A549 (cell line): ENCODE measurements around the gene MAP2K6. TPM values are rescaled to one million over a fixed set of nuclear protein-coding genes. Genes with fewer than 3 reads are reported as not detected.

Experiments used
- ATAC-seq, 2 experiments: fragments of 200-7000 bp in 1 of 2; fragments of >200 bp in 1 of 2; cut with Nextera tagmentation in 1 of 2; cut with Tn5 transposase in 1 of 2; 3 replicates each; pipeline versions ENCODE4 v1.8.0 to v1.9.1; 2018 to 2020; ENCODE audit warnings: mild to moderate bottlenecking in 1 of 2, moderate library complexity in 1 of 2
- CTCF ChIA-PET: fragments of 300-600 bp; sonication (Branson Sonifier 250); formaldehyde crosslinking; extraction: SDS; loops from one replicate; lab custom pipeline; 2021; ENCODE audit warnings: antibody characterized with exemption, inconsistent platforms; lab: Yijun Ruan, JAX
- POLR2A ChIA-PET: fragments of 350-600 bp; formaldehyde crosslinking; extraction: SDS; loops from one replicate; lab custom pipeline; 2021; ENCODE audit warnings: antibody characterized with exemption, inconsistent platforms; lab: Yijun Ruan, JAX
- DNase-seq, 2 experiments: peaks; one replicate each; pipeline versions ENCODE4 v3.0.0 to v3.0.0-alpha.2; 2011 to 2016; ENCODE audit warnings: low read depth in 1 of 2, low spot score in 1 of 2
- FAIRE-seq: peaks from 2 replicates; lab custom pipeline; 2011; peaks lifted over from hg19 to GRCh38; lab: Jason Lieb, UNC
- H3K27ac ChIP-seq, 2 experiments: fragments of >200 bp; sonication (Bioruptor Twin); formaldehyde crosslinking; 3 replicates each; pipeline ENCODE4 v1.5.1; 2016 to 2017
- H3K4me1 ChIP-seq: fragments of >200 bp; sonication (Bioruptor Twin); formaldehyde crosslinking; 3 replicates; pipeline ENCODE4 v1.6.1; 2016
- H3K4me2 ChIP-seq: fragments of >200 bp; sonication (Bioruptor Twin); formaldehyde crosslinking; 3 replicates; pipeline ENCODE4 v1.6.1; 2016
- H3K4me3 ChIP-seq: fragments of >200 bp; sonication (Bioruptor Twin); formaldehyde crosslinking; 3 replicates; pipeline ENCODE4 v1.5.1; 2016
- H3K9me3 ChIP-seq: fragments of >200 bp; sonication (Bioruptor Twin); formaldehyde crosslinking; 3 replicates; pipeline ENCODE4 v1.6.1; 2016
- CBX2 ChIP-seq: fragments of 200-600 bp; sonication (generic); IDR thresholded peaks from 2 replicates; pipeline ENCODE4 v1.6.1; 2016; ENCODE audit warnings: low read depth, mild to moderate bottlenecking, borderline replicate concordance
- CBX8 ChIP-seq: fragments of 200-600 bp; sonication (generic); IDR thresholded peaks from 2 replicates; pipeline ENCODE4 v1.6.1; 2016
- CEBPB ChIP-seq, 2 experiments: fragments of >200 bp in 1 of 2; sonication (Bioruptor Twin) in 1 of 2; formaldehyde crosslinking in 1 of 2; IDR thresholded peaks; 2 replicates each; pipeline ENCODE4 v1.6.1; 2012 to 2016
- EHF ChIP-seq: fragments of 250-450 bp; sonication (Bioruptor Pico); IDR thresholded peaks from 2 replicates; pipeline ENCODE4 v1.5.0; 2020; ENCODE audit warnings: mild to moderate bottlenecking
- FOSB ChIP-seq: fragments of 250-450 bp; sonication (Bioruptor Pico); IDR thresholded peaks from 2 replicates; pipeline ENCODE4 v1.5.0; 2020; ENCODE audit warnings: mild to moderate bottlenecking, moderate library complexity
- HOXA7 ChIP-seq: fragments of 250-450 bp; sonication (Bioruptor Pico); IDR thresholded peaks from 2 replicates; pipeline ENCODE4 v1.5.0; 2020; ENCODE audit warnings: mild to moderate bottlenecking, moderate library complexity
- HOXB5 ChIP-seq: fragments of 250-450 bp; sonication (Bioruptor Pico); IDR thresholded peaks from 2 replicates; pipeline ENCODE4 v1.5.0; 2020; ENCODE audit warnings: mild to moderate bottlenecking, moderate library complexity
- JUN ChIP-seq, 2 experiments: fragments of >200 bp; sonication (Bioruptor Twin); formaldehyde crosslinking; IDR thresholded peaks; 2 replicates in 1 of 2; 3 replicates in 1 of 2; pipeline ENCODE4 v1.6.1; 2016 to 2017
- MAFK ChIP-seq: fragments of 450-650 bp; IDR thresholded peaks from 2 replicates; pipeline ENCODE4 v1.6.1; 2014; ENCODE audit not compliant: partially characterized antibody
- MAZ ChIP-seq: fragments of 150-350 bp; IDR thresholded peaks from 2 replicates; pipeline ENCODE4 v1.6.1; 2014; ENCODE audit warnings: antibody characterized with exemption, low read depth, low read length, borderline replicate concordance
- NPAS2 ChIP-seq: fragments of 250-450 bp; sonication (Bioruptor Pico); IDR thresholded peaks from 2 replicates; pipeline ENCODE4 v1.8.0; 2022; ENCODE audit warnings: mild to moderate bottlenecking, moderate library complexity, borderline replicate concordance
- PHF8 ChIP-seq: fragments of 200-600 bp; sonication (generic); IDR thresholded peaks from 2 replicates; pipeline ENCODE4 v1.6.1; 2016; ENCODE audit warnings: low read depth, mild to moderate bottlenecking, antibody characterized with exemption, moderate library complexity, borderline replicate concordance
- SMC3 ChIP-seq: fragments of >200 bp; sonication (Bioruptor Twin); formaldehyde crosslinking; IDR thresholded peaks from 3 replicates; pipeline ENCODE4 v1.6.1; 2018; ENCODE audit warnings: inconsistent platforms
- SREBF2 ChIP-seq: fragments of 450-650 bp; IDR thresholded peaks from 2 replicates; pipeline ENCODE4 v1.6.1; 2014; ENCODE audit warnings: mild to moderate bottlenecking, moderate library complexity
- ZFP36 ChIP-seq: fragments of 450-650 bp; IDR thresholded peaks from 2 replicates; pipeline ENCODE4 v1.6.1; 2014; ENCODE audit warnings: borderline replicate concordance; ENCODE audit not compliant: partially characterized antibody
- WGBS: methylation state at CpG from one replicate; pipeline ENCODE4 v1.1.6; 2017; ENCODE audit errors: missing lambda C conversion rate; 5-methylcytosine and 5-hydroxymethylcytosine counted together
- polyA plus RNA-seq, 4 experiments: library from polyadenylated mRNA; depleted of rRNA in 3 of 4; stranded (reverse); fragments of >200 nt; fragmentation: RNase III in 1 of 4; extraction: RNeasy Plus Mini Kit Qiagen cat#74134 plus additional on column Dnase treatment in 1 of 4; gene quantifications; 2 replicates in 3 of 4; 3 replicates in 1 of 4; pipeline ENCODE4 v1.2.3, GENCODE V29; 2011 to 2017
- TF ChIP-seq, protein P1 (sequence below): fragments of 150-350 bp; IDR thresholded peaks from 2 replicates; pipeline ENCODE4 v1.6.1; 2014; ENCODE audit warnings: low read depth, mild to moderate bottlenecking, low read length
- TF ChIP-seq, protein P2 (sequence below): fragments of >200 bp; sonication (Bioruptor Twin); formaldehyde crosslinking; IDR thresholded peaks from 2 replicates; pipeline ENCODE4 v1.6.1; 2016
- TF ChIP-seq, protein P3 (sequence below): fragments of 250-450 bp; sonication (Bioruptor Pico); IDR thresholded peaks from 2 replicates; pipeline ENCODE4 v1.5.0; 2021; ENCODE audit warnings: mild to moderate bottlenecking, moderate library complexity, borderline replicate concordance
- TF ChIP-seq, protein P4 (sequence below): fragments of >200 bp; sonication (Bioruptor Twin); formaldehyde crosslinking; IDR thresholded peaks from 3 replicates; pipeline ENCODE4 v1.5.1; 2016
- TF ChIP-seq, protein P5 (sequence below): fragments of 450-650 bp; IDR thresholded peaks from 2 replicates; pipeline ENCODE4 v1.6.1; 2014; ENCODE audit warnings: antibody characterized with exemption

The MAP2K6 gene
- polyA plus RNA-seq, 2 of the 4 experiments (the other 2 are of a cell fraction), result 20.2 to 20.7 TPM

DNA sequence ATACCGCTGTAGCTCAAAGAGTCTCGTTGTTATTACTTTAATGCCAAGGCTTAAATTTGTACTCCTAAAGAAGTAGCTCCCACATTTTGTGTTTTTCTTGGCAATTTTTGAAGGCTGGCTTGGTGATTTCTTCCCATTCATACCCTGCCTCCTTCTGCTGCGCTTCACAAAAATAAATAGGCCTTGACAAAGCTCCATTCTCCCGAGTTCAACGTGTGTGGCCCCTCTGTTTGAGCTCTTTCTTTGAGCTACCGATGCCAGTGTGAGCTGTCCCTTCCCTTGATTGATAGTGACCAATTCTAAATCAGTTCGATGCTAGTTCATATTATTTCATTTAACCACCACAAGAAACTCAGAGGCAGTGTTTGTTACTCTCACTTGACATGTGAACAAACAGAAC lies 96.8 kb downstream of the MAP2K6 start:
- CTCF ChIA-PET, result interaction anchor here (1.0 to 6.6 kb wide), 4 partner anchors 9 to 739 kb away, joined by 3 to 87 read pairs (median 6); no protein-coding TSS in a partner anchor
- ATAC-seq, result no peak
- Histone ChIP-seq H3K4me1 (no peaks in the 10 kb centered on the region), H3K4me2 (no peak overlapping the region), H3K4me3 (no peak overlapping the region), H3K9me3 (no peaks in the 10 kb centered on the region), H3K27ac (no peak overlapping the region)
- POLR2A ChIA-PET, result no interaction called here
- no peak for DNase-seq
- 69% methylated on average over 7 of the region's 7 CpGs for WGBS
- FAIRE-seq, result no peak
- TF ChIP-seq HOXA7 (CRISPR knock-in tag) (no peak), NPAS2 (CRISPR knock-in tag) (no peak), MAFK (no peak)

DNA sequence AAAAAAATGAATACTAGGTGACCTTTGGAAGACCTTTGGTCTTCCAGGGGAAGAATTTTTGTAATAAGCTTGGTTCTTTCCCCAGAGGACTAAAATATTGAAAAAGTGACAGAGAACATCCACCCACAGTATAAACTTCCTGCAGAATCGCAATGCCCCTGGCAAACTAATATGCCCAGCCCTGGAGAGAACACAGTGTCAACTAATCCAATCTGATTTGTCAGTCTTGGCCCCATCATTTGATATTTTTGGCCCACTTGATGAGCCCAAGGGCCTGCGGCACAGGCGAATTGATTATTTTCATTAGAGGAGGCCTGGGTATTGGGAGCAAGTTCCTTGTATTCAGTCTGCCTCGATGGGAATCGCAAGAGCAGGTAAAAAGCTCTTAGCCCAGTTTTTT lies 98.4 kb downstream of the MAP2K6 start:
- ChIA-PET POLR2A (no interaction called here), CTCF (interaction anchor here (0.6 to 6.6 kb wide), 4 partner anchors 11 to 20 kb away, joined by 3 to 87 read pairs (median 5); no protein-coding TSS in a partner anchor)
- ATAC-seq (no peak), DNase-seq (no peak), FAIRE-seq (no peak)
- Histone ChIP-seq H3K4me2 (no peak overlapping the region), H3K4me3 (no peak overlapping the region), H3K9me3 (no peaks in the 10 kb centered on the region), H3K27ac (no peak overlapping the region), H3K4me1 (no peaks in the 10 kb centered on the region)
- 88% methylated on average over 5 of the region's 5 CpGs for WGBS
- TF ChIP-seq FOSB (CRISPR knock-in tag), result no peak

DNA sequence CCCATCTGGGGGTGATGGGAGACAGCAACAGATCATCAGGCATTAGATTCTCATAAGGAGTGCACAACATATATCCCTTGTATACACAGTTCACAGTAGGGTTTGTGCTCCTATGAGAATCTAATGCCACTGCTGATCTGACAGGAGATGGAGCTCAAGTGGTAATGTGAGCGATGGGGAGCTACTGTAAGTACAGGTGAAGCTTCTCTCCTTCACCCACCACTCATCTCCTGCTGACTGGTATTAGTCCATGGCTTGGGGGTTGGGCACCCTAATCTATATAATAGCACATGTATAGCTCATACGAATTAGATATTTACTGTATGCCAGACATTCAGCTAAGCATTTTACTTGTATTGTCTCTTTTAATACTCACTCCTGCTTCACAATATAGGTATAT lies 101.7 kb downstream of the MAP2K6 start:
- no peak for DNase-seq
- POLR2A ChIA-PET, result no interaction called here
- no peak for ATAC-seq
- FAIRE-seq, result no peak
- CTCF ChIA-PET, result interaction anchor here (6.6 to 12.9 kb wide), 2 partner anchors 8 to 13 kb away, joined by 87 to 133 read pairs; no protein-coding TSS in a partner anchor
- H3K4me2 ChIP-seq, result no peak overlapping the region
- TF ChIP-seq ZFP36, result no peak
- TF ChIP-seq, protein P1, sequence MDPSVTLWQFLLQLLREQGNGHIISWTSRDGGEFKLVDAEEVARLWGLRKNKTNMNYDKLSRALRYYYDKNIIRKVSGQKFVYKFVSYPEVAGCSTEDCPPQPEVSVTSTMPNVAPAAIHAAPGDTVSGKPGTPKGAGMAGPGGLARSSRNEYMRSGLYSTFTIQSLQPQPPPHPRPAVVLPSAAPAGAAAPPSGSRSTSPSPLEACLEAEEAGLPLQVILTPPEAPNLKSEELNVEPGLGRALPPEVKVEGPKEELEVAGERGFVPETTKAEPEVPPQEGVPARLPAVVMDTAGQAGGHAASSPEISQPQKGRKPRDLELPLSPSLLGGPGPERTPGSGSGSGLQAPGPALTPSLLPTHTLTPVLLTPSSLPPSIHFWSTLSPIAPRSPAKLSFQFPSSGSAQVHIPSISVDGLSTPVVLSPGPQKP, result no peak
- no peak for TF ChIP-seq SMC3
- TF ChIP-seq SREBF2, result no peak
- TF ChIP-seq JUN (IDR thresholded peaks at IDR 0.05), result no peak
- TF ChIP-seq, protein P2, sequence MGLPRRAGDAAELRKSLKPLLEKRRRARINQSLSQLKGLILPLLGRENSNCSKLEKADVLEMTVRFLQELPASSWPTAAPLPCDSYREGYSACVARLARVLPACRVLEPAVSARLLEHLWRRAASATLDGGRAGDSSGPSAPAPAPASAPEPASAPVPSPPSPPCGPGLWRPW, result no peak
- TF ChIP-seq HOXA7 (CRISPR knock-in tag), result no peak
- TF ChIP-seq CBX8, result no peak
- no peak for TF ChIP-seq HOXB5 (CRISPR knock-in tag)
- no peak for TF ChIP-seq CBX2
- no peak for TF ChIP-seq MAZ
- TF ChIP-seq, protein P3, sequence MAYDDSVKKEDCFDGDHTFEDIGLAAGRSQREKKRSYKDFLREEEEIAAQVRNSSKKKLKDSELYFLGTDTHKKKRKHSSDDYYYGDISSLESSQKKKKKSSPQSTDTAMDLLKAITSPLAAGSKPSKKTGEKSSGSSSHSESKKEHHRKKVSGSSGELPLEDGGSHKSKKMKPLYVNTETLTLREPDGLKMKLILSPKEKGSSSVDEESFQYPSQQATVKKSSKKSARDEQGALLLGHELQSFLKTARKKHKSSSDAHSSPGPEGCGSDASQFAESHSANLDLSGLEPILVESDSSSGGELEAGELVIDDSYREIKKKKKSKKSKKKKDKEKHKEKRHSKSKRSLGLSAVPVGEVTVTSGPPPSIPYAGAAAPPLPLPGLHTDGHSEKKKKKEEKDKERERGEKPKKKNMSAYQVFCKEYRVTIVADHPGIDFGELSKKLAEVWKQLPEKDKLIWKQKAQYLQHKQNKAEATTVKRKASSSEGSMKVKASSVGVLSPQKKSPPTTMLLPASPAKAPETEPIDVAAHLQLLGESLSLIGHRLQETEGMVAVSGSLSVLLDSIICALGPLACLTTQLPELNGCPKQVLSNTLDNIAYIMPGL (CRISPR knock-in tag), result no peak
- no peak for TF ChIP-seq EHF (CRISPR knock-in tag)
- TF ChIP-seq, protein P4, sequence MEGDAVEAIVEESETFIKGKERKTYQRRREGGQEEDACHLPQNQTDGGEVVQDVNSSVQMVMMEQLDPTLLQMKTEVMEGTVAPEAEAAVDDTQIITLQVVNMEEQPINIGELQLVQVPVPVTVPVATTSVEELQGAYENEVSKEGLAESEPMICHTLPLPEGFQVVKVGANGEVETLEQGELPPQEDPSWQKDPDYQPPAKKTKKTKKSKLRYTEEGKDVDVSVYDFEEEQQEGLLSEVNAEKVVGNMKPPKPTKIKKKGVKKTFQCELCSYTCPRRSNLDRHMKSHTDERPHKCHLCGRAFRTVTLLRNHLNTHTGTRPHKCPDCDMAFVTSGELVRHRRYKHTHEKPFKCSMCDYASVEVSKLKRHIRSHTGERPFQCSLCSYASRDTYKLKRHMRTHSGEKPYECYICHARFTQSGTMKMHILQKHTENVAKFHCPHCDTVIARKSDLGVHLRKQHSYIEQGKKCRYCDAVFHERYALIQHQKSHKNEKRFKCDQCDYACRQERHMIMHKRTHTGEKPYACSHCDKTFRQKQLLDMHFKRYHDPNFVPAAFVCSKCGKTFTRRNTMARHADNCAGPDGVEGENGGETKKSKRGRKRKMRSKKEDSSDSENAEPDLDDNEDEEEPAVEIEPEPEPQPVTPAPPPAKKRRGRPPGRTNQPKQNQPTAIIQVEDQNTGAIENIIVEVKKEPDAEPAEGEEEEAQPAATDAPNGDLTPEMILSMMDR, result no peak
- TF ChIP-seq, protein P5, sequence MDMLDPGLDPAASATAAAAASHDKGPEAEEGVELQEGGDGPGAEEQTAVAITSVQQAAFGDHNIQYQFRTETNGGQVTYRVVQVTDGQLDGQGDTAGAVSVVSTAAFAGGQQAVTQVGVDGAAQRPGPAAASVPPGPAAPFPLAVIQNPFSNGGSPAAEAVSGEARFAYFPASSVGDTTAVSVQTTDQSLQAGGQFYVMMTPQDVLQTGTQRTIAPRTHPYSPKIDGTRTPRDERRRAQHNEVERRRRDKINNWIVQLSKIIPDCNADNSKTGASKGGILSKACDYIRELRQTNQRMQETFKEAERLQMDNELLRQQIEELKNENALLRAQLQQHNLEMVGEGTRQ, result no peak
- TF ChIP-seq CEBPB (IDR thresholded peaks at IDR 0.05), result no peak
- no peak for TF ChIP-seq PHF8
- no peaks in the 10 kb centered on the region for H3K9me3 ChIP-seq
- no peak overlapping the region for H3K27ac ChIP-seq
- no peaks in the 10 kb centered on the region for H3K4me1 ChIP-seq
- H3K4me3 ChIP-seq, result no peak overlapping the region
- 87% methylated on average over 2 of the region's 2 CpGs for WGBS
